GM18520 (cell line): ENCODE results near the gene ZCCHC7.

Source experiments
- ATAC-seq: cut with Tn5 transposase; IDR thresholded peaks from one replicate; pipeline ENCODE4 v1.9.1; 2021; ENCODE audit not compliant: unreplicated experiment

The ZCCHC7 gene

GRCh38 chr9:37331871-37332270 is 211.5 kb downstream of the ZCCHC7 start:
- no peak for ATAC-seq

- no peak for ATAC-seq
These were observed 212.2 kb downstream of the ZCCHC7 start for GRCh38 chr9:37332578-37332977.

GRCh38 chr9:37333288-37333687 is 212.9 kb downstream of the ZCCHC7 start:
- ATAC-seq: no peak

GRCh38 chr9:37335238-37335637 is 214.9 kb downstream of the ZCCHC7 start:
- no peak for ATAC-seq

GRCh38 chr9:37336150-37336549 is 215.8 kb downstream of the ZCCHC7 start:
- no peak for ATAC-seq

GRCh38 chr9:37337301-37337890 is 217.0 kb downstream of the ZCCHC7 start:
- no peak for ATAC-seq

GRCh38 chr9:37338218-37338617 is 217.8 kb downstream of the ZCCHC7 start:
- no peak for ATAC-seq

GRCh38 chr9:37339923-37340322 is 219.5 kb downstream of the ZCCHC7 start:
- no peak for ATAC-seq

- ATAC-seq: no peak
These were observed 220.6 kb downstream of the ZCCHC7 start for GRCh38 chr9:37340961-37341360.

- no peak for ATAC-seq
These were observed 221.3 kb downstream of the ZCCHC7 start for GRCh38 chr9:37341704-37342103.

- no peak for ATAC-seq
These were observed 222.1 kb downstream of the ZCCHC7 start for GRCh38 chr9:37342493-37342892.

GRCh38 chr9:37342895-37343294 is 222.5 kb downstream of the ZCCHC7 start:
- no peak for ATAC-seq

- ATAC-seq: no peak
These were observed 223.3 kb downstream of the ZCCHC7 start for GRCh38 chr9:37343724-37344123.

GRCh38 chr9:37345038-37345437 is 224.7 kb downstream of the ZCCHC7 start:
- ATAC-seq: no peak

- ATAC-seq: no peak
These were observed 228.5 kb downstream of the ZCCHC7 start for GRCh38 chr9:37348917-37349316.

GRCh38 chr9:37350486-37351190 is 230.3 kb downstream of the ZCCHC7 start:
- ATAC-seq: no peak

- ATAC-seq: no peak
These were observed 233.4 kb downstream of the ZCCHC7 start for GRCh38 chr9:37353791-37354190.

GRCh38 chr9:37362430-37362829 is 242.1 kb downstream of the ZCCHC7 start:
- ATAC-seq: no peak

GRCh38 chr9:37363124-37363523 is 242.8 kb downstream of the ZCCHC7 start:
- ATAC-seq: no peak

GRCh38 chr9:37364136-37364535 is 243.8 kb downstream of the ZCCHC7 start:
- ATAC-seq: no peak

GRCh38 chr9:37364751-37365360 is 244.5 kb downstream of the ZCCHC7 start:
- ATAC-seq: no peak

- no peak for ATAC-seq
These were observed 249.3 kb downstream of the ZCCHC7 start for GRCh38 chr9:37369671-37370070.
